ENCODE results near the gene TSSK2. TPM values are rescaled to one million over a fixed set of nuclear protein-coding genes. Genes with fewer than 3 reads are reported as not detected.

TSSK2 gene
- total RNA-seq, 2 experiments from 2014 or later = not detected

- Mint-ChIP-seq H3K36me3 (ENCODE audit: low read depth) (peaks cover 4% of the 10 kb centered on the region), H3K27ac (no peak overlapping the region), H3K9me3 (ENCODE audit: low read depth) (no peaks in the 10 kb centered on the region), H3K4me1 (peaks cover 11% of the 10 kb centered on the region), H3K4me3 (no peak overlapping the region), H3K27me3 (no peaks in the 10 kb centered on the region)
- POLR2A ChIA-PET = no interaction called here
- DNase-seq (no peak), ATAC-seq (no peak)
- intact Hi-C loops (cut with DNase I, micrococcal nuclease) = loop anchor here in 1 of 2 experiments (2.0 kb wide), 1 partner anchor 16 kb away; no protein-coding TSS in a partner anchor
- CTCF ChIA-PET = no interaction called here
Measured at GRCh38 chr22:19092725-19093124, 38.4 kb upstream of the TSSK2 start.

GRCh38 chr22:19094393-19094997, 36.6 kb upstream of the TSSK2 start:
- Mint-ChIP-seq H3K36me3 (ENCODE audit: low read depth) (peaks cover 6% of the 10 kb centered on the region), H3K27ac (no peak overlapping the region), H3K27me3 (no peaks in the 10 kb centered on the region), H3K9me3 (ENCODE audit: low read depth) (no peaks in the 10 kb centered on the region), H3K4me1 (peaks cover 18% of the 10 kb centered on the region), H3K4me3 (no peak overlapping the region)
- ChIA-PET POLR2A (no interaction called here), CTCF (no interaction called here)
- DNase-seq = no peak
- intact Hi-C loops (cut with DNase I, micrococcal nuclease) = no loop called here
- no peak for ATAC-seq

GRCh38 chr22:19096555-19096954, 34.6 kb upstream of the TSSK2 start:
- intact Hi-C loops (cut with DNase I, micrococcal nuclease) = loop anchor here in 1 of 2 experiments (5.0 kb wide), 1 partner anchor 146 kb away; no protein-coding TSS in a partner anchor
- Mint-ChIP-seq H3K9me3 (ENCODE audit: low read depth) (no peaks in the 10 kb centered on the region), H3K27ac (no peak overlapping the region), H3K4me3 (no peak overlapping the region), H3K4me1 (peaks cover 20% of the 10 kb centered on the region), H3K27me3 (no peaks in the 10 kb centered on the region), H3K36me3 (ENCODE audit: low read depth) (peaks cover 6% of the 10 kb centered on the region)
- DNase-seq = no peak
- CTCF ChIA-PET = no interaction called here
- POLR2A ChIA-PET = no interaction called here
- ATAC-seq = no peak

- POLR2A ChIA-PET = interaction anchor here (0.7 kb wide), 1 partner anchor 27 kb away, joined by 3 read pairs; no protein-coding TSS in a partner anchor
- ATAC-seq = no peak
- H3K36me3 Mint-ChIP-seq (ENCODE audit: low read depth) = peaks cover 9% of the 10 kb centered on the region
- CTCF ChIA-PET = no interaction called here
- H3K4me1 Mint-ChIP-seq = peaks cover 25% of the 10 kb centered on the region
- intact Hi-C loops (cut with DNase I, micrococcal nuclease) = loop anchor here in 1 of 2 experiments (5.0 kb wide), 1 partner anchor 145 kb away; no protein-coding TSS in a partner anchor
- no peak overlapping the region for H3K27ac Mint-ChIP-seq
- DNase-seq = no peak
- H3K9me3 Mint-ChIP-seq (ENCODE audit: low read depth) = no peaks in the 10 kb centered on the region
- H3K4me3 Mint-ChIP-seq = no peak overlapping the region
- no peaks in the 10 kb centered on the region for H3K27me3 Mint-ChIP-seq
Measured at GRCh38 chr22:19097518-19097917, 33.6 kb upstream of the TSSK2 start.

- ChIA-PET CTCF (no interaction called here), POLR2A (interaction anchor here (0.7 kb wide), 1 partner anchor 28 kb away, joined by 3 read pairs; no protein-coding TSS in a partner anchor)
- no peaks in the 10 kb centered on the region for H3K27me3 Mint-ChIP-seq
- no peak for DNase-seq
- no peak for ATAC-seq
- H3K4me3 Mint-ChIP-seq = no peak overlapping the region
- H3K36me3 Mint-ChIP-seq (ENCODE audit: low read depth) = peaks cover 7% of the 10 kb centered on the region
- no peaks in the 10 kb centered on the region for H3K9me3 Mint-ChIP-seq (ENCODE audit: low read depth)
- intact Hi-C loops (cut with DNase I, micrococcal nuclease) = loop anchor here in 1 of 2 experiments (5.0 kb wide), 1 partner anchor 144 kb away; no protein-coding TSS in a partner anchor
- no peak overlapping the region for H3K27ac Mint-ChIP-seq
- peaks cover 25% of the 10 kb centered on the region for H3K4me1 Mint-ChIP-seq
Measured at GRCh38 chr22:19098157-19098556, 33.0 kb upstream of the TSSK2 start.

GRCh38 chr22:19103880-19104821, 27.0 kb upstream of the TSSK2 start:
- ATAC-seq (no peak), DNase-seq (no peak)
- ChIA-PET POLR2A (no interaction called here), CTCF (interaction anchor here (0.5 to 1.4 kb wide), 5 partner anchors 11 to 429 kb away, joined by 3 to 4 read pairs (median 3); no protein-coding TSS in a partner anchor)
- no peak overlapping the region for H3K27ac Mint-ChIP-seq
- no peaks in the 10 kb centered on the region for H3K9me3 Mint-ChIP-seq (ENCODE audit: low read depth)
- H3K27me3 Mint-ChIP-seq = no peaks in the 10 kb centered on the region
- intact Hi-C loops (cut with DNase I, micrococcal nuclease) = loop anchor here in 1 of 2 experiments (10.0 kb wide), 1 partner anchor 191 kb away; the partner anchor contains the start of gene CLTCL1
- peaks cover 52% of the 10 kb centered on the region for H3K4me1 Mint-ChIP-seq
- H3K36me3 Mint-ChIP-seq (ENCODE audit: low read depth) = peaks cover 5% of the 10 kb centered on the region
- H3K4me3 Mint-ChIP-seq = no peak overlapping the region

- Mint-ChIP-seq H3K4me1 (peaks cover 60% of the 10 kb centered on the region), H3K36me3 (ENCODE audit: low read depth) (peaks cover 5% of the 10 kb centered on the region), H3K27me3 (no peaks in the 10 kb centered on the region), H3K27ac (no peak overlapping the region), H3K4me3 (no peak overlapping the region), H3K9me3 (ENCODE audit: low read depth) (no peaks in the 10 kb centered on the region)
- no peak for DNase-seq
- no peak for ATAC-seq
- intact Hi-C loops (cut with DNase I, micrococcal nuclease) = loop anchor here (5.0 to 10.0 kb wide), 3 partner anchors 72 to 189 kb away; partner anchors contain the start of genes CLTCL1 (in 2 of the 2) and SLC25A1 (in 1 of the 2)
- ChIA-PET CTCF (interaction anchor here (1.0 to 1.4 kb wide), 2 partner anchors 10 to 56 kb away, joined by 3 read pairs; no protein-coding TSS in a partner anchor), POLR2A (no interaction called here)
Measured at GRCh38 chr22:19105456-19105855, 25.7 kb upstream of the TSSK2 start.

GRCh38 chr22:19105867-19106802, 25.0 kb upstream of the TSSK2 start:
- H3K27ac Mint-ChIP-seq = peak overlapping the region; percentile 33
- peaks cover 5% of the 10 kb centered on the region for H3K36me3 Mint-ChIP-seq (ENCODE audit: low read depth)
- POLR2A ChIA-PET = no interaction called here
- DNase-seq = peak; percentile 67
- peak; percentile 45 for ATAC-seq
- H3K9me3 Mint-ChIP-seq (ENCODE audit: low read depth) = no peaks in the 10 kb centered on the region
- H3K4me1 Mint-ChIP-seq = peaks cover 65% of the 10 kb centered on the region
- intact Hi-C loops (cut with DNase I, micrococcal nuclease) = loop anchor here (5.0 to 10.0 kb wide), 3 partner anchors 71 to 189 kb away; partner anchors contain the start of genes CLTCL1 (in 2 of the 2) and SLC25A1 (in 1 of the 2)
- no peaks in the 10 kb centered on the region for H3K27me3 Mint-ChIP-seq
- H3K4me3 Mint-ChIP-seq = no peak overlapping the region
- CTCF ChIA-PET = interaction anchor here (0.6 to 1.4 kb wide), 6 partner anchors 9 to 373 kb away, joined by 3 to 5 read pairs (median 3); partner anchors contain the start of gene UFD1

- no peak overlapping the region for H3K27ac Mint-ChIP-seq
- no peak overlapping the region for H3K4me3 Mint-ChIP-seq
- ChIA-PET CTCF (interaction anchor here (0.6 to 1.8 kb wide), 8 partner anchors 8 to 372 kb away, joined by 3 to 7 read pairs (median 4); partner anchors contain the start of genes ESS2 and UFD1), POLR2A (no interaction called here)
- intact Hi-C loops (cut with DNase I, micrococcal nuclease) = loop anchor here (5.0 to 10.0 kb wide), 3 partner anchors 70 to 188 kb away; partner anchors contain the start of genes CLTCL1 (in 2 of the 2) and SLC25A1 (in 1 of the 2)
- ATAC-seq (no peak), DNase-seq (no peak)
- H3K27me3 Mint-ChIP-seq = no peaks in the 10 kb centered on the region
- no peaks in the 10 kb centered on the region for H3K9me3 Mint-ChIP-seq (ENCODE audit: low read depth)
- peaks cover under 1% of the 10 kb centered on the region for H3K36me3 Mint-ChIP-seq (ENCODE audit: low read depth)
- peaks cover 66% of the 10 kb centered on the region for H3K4me1 Mint-ChIP-seq
Measured at GRCh38 chr22:19106886-19107729, 24.0 kb upstream of the TSSK2 start.

- ChIA-PET POLR2A (interaction anchor here (0.5 kb wide), 1 partner anchor 397 kb away, joined by 3 read pairs; no protein-coding TSS in a partner anchor), CTCF (interaction anchor here (0.6 to 1.8 kb wide), 5 partner anchors 8 to 71 kb away, joined by 3 to 7 read pairs (median 4); partner anchors contain the start of genes ESS2 and SLC25A1)
- Mint-ChIP-seq H3K27ac (peak overlapping the region; percentile 74), H3K4me1 (peaks cover 68% of the 10 kb centered on the region), H3K36me3 (ENCODE audit: low read depth) (no peaks in the 10 kb centered on the region), H3K4me3 (no peak overlapping the region), H3K9me3 (ENCODE audit: low read depth) (no peaks in the 10 kb centered on the region), H3K27me3 (no peaks in the 10 kb centered on the region)
- no peak for DNase-seq
- intact Hi-C loops (cut with DNase I, micrococcal nuclease) = loop anchor here (2.0 to 10.0 kb wide), 5 partner anchors 15 to 187 kb away; partner anchors contain the start of genes CLTCL1 (in 2 of the 2), ESS2 (in 1 of the 2) and SLC25A1 (in 1 of the 2)
- ATAC-seq = no peak
Measured at GRCh38 chr22:19107730-19108074, 23.4 kb upstream of the TSSK2 start.
